HG03520 (cell line): ENCODE results near the gene CMPK2.
A peak's percentile ranks its signal among the peaks of the same experiment; 100 is the strongest.

ENCODE experiments used
- ATAC-seq: cut with Tn5 transposase; IDR thresholded peaks from one replicate; pipeline ENCODE4 v1.9.1; 2021; ENCODE audit warnings: mild to moderate bottlenecking, moderate library complexity; ENCODE audit not compliant: unreplicated experiment

CMPK2 gene

DNA sequence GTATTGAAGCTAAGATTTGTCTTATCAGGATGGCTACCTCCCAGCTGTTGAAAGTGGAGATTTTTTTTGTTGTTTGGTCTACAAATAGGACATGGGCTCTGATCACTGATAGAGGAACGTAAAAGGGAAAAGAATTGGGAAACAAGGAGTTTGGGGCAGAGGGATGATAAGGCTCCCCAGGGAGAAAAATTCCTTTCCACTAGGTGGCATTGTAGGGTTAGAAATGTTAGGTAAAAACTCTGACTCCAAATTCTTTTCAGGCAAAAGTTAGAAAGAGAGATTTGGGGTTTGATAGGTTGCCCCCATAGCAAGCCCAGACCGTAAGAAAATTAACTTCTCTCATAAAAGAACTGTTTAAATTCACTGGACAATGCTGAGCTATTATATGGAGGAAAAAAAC, 19.8 kb downstream of the CMPK2 start:
- ATAC-seq = no peak

DNA sequence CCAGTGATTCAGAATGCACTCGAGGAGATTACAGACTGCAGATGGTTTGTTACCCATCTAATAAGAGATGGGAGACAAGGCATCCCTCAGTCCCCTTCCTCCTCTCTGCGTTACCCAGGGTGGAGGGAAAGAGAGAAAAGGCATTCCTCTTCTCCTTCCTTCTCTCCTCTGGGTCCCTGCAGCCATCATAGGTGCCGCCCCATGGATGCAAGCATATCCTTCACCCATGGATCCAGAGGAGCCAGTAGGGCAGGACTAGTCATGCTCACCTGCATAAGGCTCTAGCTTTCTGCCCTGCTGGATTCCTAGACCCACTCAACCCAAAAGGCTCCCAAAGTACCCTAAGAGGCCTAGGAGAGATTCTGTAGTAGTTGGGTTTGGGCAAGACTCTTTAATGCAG, 20.4 kb downstream of the CMPK2 start:
- ATAC-seq = no peak

DNA sequence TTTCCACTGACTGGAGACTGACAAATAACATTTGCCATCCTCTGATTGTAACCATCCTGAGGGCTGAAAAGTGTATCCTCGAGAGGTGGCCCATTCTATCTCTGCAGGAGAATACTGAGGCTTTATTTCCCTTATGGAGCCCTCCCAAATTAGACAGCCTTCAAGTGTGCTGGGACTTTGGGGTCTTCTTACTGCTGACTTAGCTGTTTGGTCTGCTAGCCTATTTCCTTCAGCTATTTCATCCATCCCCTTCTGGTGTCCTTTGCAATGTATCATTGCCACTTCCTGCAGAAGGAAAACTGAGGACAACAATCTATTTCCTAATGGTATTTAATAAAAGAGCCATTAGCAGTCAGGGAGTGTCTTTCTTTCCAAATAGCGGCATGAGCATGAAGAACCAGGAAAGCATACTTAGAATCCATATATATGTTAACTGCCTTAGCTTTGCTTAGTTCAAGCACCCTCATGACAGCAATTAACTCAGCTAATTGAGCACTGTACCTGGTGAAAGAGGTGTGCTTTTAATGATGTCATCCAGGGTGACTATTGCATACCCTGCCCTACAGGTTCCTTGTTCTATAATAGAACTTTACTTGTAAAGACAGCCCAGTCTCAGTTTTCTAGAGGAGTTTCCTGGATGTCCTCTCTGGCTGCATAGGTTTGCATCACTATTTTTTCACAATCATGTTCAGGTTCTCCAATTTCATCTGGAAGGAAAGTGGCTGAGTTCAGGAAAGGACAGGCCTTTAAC, 24.0 kb downstream of the CMPK2 start:
- no peak for ATAC-seq

DNA sequence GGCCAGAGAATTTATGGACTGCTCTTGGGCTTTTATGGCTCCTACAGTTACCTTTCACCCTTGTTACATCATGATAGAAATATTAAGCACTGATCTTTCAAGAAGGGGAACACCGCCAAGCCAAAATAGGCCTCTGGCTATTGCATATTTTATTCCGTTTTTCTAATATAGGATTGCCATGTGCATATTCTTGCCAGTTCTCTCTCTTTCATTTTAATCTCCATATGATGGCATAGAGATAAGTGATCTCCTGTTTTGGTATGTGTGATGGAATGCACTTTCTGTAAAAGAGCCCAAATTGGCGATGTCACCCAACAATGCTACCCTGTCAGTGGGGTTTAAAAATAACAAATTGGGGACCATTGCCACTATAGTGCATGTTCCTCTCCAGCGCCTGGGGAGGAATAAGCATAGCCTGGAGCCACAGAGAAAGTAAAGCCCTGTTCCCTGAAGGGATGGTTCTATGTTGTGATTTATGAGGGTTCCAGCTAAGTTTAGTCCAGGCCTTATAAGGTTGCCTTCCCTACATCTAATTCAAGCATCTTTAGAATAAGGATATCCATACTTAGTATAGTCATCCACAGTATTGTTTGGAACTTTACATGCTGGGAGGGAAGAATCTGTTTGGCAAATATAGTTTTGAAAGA, 26.9 kb downstream of the CMPK2 start:
- no peak for ATAC-seq

DNA sequence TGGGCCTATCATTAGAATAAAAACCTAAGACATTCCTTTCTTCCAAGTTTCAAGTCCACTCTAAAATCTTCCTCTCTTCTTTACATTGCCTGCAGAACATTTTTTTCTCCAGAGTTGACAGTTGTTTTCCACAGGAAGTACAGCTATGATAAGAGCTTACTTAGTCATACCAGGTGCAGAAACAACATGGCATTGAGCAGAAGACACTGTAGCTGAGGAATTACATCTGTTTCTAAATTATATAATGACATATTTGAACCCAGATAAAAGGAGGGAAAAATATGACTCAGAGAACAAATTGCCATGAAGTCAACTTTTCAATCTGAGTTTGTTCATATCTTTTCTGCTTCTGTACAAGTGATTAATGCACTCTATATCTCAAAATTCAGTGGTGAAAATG, 30.2 kb downstream of the CMPK2 start:
- ATAC-seq = no peak

DNA sequence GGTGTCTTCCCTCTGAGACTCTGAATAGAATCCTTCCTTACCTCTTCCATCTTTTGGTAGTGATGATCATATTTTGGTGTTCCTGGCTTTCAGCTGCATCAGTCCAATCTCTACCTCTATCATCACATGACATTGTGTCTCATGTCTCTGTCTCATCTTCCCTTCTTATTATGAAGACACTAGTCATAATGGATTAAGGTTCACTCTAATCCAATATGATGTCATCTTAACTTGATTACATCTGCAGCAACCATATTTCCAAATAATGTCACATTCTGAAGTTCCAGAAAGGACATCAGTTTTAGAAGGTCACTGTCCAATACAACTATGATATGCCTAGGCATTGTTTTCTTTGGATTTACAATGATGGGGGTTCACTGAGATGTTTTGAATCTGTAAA, 31.5 kb downstream of the CMPK2 start:
- no peak for ATAC-seq

DNA sequence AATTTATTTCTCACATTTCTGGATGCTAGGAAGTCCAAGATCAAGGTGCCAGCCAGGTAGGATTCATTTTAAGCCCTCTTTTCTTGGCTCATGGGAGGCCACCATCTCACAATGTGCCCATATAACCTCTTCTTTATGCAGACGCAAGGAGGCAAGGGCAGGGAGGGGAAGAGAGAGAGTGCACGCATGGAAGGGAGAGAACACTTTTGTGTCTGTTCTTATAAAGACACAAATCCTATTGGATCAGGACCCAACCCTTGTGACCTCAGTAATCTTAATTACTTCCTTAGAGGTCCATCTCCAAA, 32.5 kb downstream of the CMPK2 start:
- ATAC-seq = no peak

DNA sequence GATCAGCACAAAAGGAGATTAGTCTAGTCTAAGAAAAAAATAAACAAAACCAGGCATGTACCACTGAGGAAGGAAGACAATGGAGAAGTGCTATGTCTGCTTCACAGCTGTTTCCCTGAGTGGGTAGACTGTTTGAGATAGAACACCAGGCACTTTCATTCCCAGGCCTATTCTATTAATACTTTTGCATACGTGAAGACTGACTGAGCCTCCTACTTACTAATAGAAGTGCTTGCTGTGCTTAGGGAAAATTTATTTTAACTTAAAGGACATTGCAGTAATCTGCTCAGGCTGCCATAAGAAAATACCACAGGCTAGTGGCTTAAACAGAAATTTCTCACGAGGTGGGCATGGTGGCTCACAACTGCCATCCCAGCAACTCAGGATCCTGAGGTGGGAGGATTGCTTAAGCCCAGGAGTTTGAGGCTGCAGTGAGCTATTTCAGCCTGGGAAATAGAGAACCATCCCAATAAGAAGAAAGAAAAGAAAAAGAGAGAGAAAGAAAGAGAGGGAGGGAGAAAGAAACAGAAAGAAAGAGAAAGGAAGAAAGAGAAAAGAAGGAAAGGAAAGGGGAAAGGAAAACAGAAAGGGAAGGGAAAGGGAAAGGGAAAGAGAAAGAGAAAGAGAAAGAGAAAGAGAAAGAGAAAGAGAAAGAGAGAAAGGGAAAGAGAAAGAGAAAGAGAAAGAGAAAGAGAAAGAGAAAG, 33.0 kb downstream of the CMPK2 start:
- ATAC-seq = no peak

DNA sequence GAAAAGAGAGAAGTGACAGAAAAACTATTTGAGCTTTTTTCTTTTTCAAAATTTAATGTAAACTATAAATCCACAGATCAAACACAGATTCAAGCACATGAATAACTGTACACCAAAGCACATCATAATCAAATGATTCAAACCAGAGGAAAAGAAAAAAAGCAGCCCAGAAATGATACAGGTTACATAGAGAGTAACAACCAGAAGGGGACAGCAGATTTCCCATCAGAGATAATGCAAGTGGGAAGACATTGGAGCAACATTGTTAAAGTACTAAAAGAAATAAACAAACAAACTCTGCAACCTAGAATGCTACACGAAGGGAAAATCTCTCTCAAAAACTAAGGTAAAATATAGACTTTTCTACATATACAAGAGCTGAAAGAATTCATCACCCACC, 34.5 kb downstream of the CMPK2 start:
- no peak for ATAC-seq

DNA sequence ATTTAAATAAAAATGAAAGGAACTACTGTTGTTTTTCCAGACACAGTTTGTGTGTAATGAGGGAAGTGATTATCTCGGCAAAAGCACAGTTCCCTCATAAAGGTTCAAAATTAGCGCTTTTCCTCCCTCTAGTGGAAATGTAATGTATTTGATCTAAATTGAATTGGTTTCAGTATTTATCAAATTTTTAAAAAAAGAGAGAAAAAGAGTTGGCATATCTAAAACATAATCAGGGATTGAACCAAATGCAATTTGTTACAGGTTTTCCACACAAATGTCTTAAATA, 37.5 kb downstream of the CMPK2 start:
- ATAC-seq = no peak

DNA sequence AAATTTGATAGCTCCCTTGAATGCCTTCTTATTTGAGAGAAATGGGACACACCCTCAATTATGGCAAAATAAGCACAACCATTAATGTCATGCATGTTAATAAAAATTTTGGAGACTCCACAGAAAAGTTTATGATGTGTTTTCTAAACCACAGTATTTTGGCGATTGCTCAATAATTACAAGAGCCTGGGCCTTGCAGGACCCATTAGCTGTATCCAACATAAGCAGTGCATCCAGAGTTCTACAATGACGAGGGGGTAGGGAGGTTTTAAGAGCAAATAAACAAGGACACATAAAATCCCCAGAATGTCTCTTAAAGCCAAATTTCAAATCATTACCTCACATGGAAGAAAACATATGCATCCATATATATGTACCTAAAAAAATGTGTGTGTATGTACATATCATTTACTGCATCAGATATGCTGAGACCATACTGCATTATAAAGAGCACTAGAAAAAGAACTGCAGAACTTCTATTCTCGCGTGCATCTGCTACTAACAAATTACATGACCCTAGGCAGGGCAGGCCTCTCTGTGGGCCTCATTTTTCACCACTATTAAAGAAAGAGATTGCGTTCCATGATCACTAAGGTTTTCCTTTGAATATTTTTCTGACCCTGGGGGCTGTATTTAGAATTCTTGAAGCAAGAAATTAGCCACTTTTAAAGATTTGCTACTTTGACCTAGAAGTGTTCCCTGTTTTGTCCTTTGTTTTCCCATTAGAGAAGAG, 38.0 kb downstream of the CMPK2 start:
- no peak for ATAC-seq

DNA sequence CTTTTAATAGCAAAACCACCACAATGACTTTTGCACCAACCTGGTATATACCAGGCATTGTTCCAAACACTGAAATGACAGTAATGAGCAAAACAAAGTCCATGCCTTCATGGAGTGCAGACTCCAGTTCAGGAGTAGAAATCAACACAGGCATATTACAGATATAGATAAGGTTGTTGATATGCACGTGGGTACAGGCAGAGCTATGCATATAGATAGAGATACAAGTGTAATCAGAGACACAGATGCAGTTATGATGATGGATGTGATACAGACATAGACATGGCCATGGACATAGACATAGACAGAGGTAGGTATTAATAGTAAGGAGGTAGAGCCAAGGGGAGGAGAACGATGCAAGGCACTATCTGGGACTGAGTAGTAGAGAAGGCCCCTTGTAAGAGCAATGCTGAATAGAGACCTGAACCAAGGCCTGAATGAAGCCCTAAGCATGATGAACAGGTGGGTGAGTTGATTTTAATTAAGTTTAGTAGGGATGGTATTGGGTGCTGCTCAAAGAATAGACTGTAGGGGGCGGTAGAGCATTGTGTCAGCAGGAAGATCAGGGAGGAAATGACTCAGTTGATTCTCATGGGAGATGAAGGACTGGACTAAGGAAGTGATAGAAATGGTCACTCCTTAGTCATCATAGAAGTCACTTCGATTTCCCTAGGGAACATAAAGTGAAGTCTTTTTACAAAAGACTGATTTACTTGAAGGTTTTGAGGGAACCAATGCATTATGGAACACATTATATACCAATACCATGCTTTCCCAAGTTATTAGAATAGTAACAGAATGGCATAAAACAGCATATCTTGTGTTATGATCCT, 39.4 kb downstream of the CMPK2 start:
- ATAC-seq = peak; percentile 93

DNA sequence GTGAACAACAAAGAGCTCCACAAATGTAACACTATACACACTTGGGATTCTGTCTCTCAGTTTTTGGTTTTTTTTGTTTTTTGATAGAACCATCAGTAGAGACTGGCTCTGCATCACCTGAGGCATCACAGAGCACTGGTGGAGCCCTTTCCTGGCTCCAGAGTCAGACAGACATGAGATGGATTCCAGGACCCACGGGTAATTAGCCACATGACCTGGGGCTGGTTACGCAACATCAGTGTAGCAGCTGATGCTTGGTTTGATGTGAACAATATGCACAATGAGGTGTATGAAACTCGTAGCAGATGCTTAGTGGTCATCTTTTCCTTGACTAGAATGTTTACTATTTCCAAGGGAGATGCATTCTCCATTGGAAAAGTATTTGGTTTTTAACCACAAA, 40.7 kb downstream of the CMPK2 start:
- ATAC-seq = no peak

DNA sequence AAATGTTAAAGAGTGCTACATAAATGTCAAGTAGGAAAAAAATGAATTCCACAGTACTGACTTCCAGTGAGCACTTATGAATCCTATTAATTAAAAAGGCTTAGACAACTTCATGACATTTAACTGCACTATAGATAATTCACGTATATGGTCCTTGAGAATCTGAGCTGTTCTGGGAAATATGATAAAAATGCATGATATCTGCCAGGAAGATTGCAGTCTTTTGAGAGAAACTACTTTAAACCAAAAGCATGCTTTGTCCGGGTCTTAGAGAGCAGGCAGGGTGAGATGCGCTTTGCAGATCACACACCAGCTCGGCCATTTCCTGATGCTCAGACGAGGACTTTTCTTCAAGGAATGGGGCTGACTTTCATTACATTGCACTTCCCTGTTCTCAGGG, 42.6 kb downstream of the CMPK2 start:
- no peak for ATAC-seq

DNA sequence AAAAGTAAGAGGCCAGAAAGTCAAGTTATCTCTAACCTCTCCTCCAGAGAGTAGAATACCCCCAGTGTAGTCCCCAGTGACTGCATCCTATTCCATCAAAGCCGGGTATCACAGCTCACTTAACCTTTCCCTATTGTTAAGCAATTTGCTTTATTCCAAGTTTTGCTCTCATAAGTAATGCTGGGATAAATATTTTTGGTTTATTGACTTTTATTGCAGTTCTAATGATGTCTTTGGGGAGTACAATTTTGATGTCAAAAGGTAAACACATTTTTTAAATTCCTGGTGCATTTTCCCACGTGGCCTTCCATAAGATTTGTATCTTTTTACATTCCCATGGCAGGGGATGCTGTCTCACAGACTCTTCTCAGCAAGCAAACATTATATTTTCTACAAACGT, 43.3 kb downstream of the CMPK2 start:
- ATAC-seq = no peak

DNA sequence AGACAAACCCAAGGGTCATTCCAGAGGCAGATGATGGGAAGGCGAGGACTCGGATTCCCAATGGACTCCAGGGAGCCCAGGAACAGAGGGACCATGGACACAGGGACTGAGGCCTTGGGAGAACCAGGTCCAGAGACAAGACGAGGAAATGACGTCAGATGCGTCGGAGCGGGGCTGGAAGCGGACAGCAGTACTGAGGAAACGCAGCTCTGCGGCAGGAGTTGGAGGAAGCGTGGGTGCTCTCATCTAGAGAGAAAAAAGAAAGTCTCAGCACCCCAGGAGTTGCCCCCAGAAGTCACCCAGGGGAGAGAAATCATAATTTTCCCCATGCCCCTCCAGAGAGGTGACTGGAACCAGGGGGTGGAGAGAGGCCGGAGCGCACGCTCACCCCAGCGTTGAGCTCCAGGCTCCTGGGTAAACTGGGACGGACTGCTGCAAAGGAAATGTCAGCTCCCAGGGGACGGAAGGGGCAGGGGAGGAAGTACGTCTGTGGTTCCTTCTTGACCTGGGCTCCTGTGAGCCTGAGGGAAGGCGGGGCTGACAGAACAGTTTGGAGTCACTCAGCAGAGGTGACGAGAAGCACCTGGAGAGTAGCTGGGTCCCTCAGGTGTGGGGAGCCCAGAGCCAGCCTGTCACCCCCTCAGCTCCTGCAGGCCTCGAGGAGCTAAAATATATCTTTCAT, 44.7 kb downstream of the CMPK2 start:
- ATAC-seq = no peak

DNA sequence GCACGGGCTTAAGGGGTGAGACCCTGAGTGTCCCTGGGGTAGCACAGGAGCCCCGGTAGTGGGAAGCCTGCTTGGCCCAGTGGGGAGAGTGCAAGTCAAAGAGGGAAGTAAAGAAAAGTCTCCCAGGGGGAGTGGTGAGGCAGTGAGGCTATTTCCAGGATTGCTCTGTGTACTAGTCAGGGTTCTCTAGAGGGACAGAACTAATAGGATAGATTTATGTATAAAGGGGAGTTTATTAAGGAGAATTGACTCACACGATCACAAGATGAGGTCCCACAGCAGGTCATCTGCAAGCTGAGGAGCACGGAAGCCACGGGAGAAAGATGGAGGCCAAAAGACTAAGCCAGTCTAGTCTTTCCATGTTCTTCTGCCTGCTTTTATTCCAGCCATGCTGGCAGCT, 45.5 kb downstream of the CMPK2 start:
- ATAC-seq = no peak

DNA sequence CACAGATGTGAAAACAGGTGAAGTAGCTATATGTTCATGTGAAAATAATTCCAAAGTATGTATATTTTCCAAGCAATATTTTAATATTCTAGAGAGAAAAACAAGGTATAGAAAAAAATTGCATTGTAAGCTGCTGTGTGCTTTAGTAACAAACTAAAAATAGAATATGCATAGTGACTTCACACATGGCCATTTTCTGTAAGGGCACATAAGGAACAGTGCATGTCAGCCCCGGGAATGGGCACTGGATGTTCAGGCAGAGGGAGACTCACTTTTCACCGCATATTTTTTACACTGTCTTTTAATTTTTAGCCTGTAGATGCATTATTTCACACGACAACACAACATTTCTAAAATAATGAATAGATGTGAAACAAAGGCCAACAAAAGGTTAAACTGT, 46.0 kb downstream of the CMPK2 start:
- no peak for ATAC-seq

DNA sequence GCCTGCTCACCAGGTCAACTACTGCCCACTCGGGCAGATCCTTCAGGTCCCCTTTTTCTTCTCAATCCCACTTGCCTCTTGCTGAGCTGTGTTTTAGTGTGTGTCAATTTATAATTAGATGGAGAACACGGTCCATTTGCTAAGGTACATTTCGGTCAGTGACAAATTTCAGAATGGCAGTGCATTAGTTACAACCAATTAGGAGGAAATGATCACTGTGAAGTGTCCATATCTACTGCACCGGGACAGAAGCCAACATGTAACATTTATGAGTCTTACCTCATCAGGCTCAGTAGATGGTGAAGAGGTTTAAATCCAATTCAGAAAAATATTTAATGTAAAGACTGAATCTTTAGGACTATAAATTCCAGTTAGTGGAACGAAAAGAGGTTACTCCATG, 47.7 kb downstream of the CMPK2 start:
- ATAC-seq = no peak

DNA sequence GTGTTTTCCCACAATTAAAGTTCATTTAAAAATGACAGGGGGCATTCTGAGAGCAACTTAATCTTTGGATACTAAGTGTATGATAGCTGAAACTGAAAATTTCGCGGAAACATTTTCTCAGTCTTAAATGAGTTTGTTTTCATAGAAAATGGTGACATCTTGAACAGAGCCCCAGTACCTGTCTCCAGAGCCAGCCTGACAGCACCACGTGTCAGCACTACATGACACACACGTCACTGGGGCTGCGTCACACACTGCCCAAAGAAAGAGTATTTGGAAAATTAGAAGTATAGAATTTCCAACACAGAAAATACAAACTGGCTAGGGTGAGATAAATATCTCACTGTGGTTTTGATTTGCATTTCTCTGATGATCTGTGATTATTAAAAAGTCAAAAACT, 50.8 kb downstream of the CMPK2 start:
- ATAC-seq = no peak

DNA sequence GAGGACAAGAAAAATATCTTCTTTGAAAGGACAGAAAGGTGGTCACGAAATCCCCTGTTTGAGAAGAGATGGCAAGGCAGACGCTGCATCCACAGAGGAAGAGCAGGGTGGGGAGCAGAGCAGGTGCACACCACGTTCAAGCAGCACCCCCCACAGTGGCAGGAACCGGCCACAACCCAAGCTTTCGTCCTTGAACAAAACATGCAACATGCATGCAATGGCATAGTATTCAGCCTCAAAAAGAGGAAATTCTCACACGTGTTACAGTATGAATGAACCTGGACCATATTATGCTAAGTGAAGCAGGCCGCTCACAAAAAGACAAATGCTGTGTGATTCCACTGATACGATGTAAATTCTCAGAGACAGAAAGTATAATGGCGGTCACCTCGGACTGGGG, 51.4 kb downstream of the CMPK2 start:
- no peak for ATAC-seq
